H1 (cell line): ENCODE data around the gene PCBP2. TPM values are rescaled to one million over a fixed set of nuclear protein-coding genes. Genes with fewer than 3 reads are reported as not detected.

ENCODE experiments used
- KDM1A ChIP-seq: fragments of 200-600, 300-600 bp; sonication (generic); IDR thresholded peaks from 2 replicates; pipeline ENCODE4 v1.7.1; 2016; ENCODE audit warnings: mild to moderate bottlenecking, low read length, borderline replicate concordance
- polyA plus RNA-seq, 7 experiments: library from polyadenylated mRNA; depleted of rRNA in 3 of 7; stranded (reverse) in 5 of 7; unstranded in 2 of 7; fragments of >200 nt in 5 of 7; fragments of 200-250 nt in 2 of 7; gene quantifications; 1 replicate in 5 of 7; 2 replicates in 1 of 7; 4 replicates in 1 of 7; pipeline versions ENCODE4 v1.2.1 to v1.2.3, GENCODE V29; 2011 to 2013; ENCODE audit warnings: missing spikeins in 2 of 7, mixed read lengths in 2 of 7
- total RNA-seq: library from RNA; stranded (reverse); fragmentation: NEBNext Ultra II Directional; extraction: Animal tissue kit (Norgen Biotek cat#: 25700); gene quantifications from 2 replicates; pipeline ENCODE4 v1.2.1, GENCODE V29; 2021

The PCBP2 gene
- total and polyA plus RNA-seq, 2 of the 8 experiments (the other 6 are each of a cell fraction or from before 2014, with no cell fraction given), result 470 to 1,123 TPM

DNA sequence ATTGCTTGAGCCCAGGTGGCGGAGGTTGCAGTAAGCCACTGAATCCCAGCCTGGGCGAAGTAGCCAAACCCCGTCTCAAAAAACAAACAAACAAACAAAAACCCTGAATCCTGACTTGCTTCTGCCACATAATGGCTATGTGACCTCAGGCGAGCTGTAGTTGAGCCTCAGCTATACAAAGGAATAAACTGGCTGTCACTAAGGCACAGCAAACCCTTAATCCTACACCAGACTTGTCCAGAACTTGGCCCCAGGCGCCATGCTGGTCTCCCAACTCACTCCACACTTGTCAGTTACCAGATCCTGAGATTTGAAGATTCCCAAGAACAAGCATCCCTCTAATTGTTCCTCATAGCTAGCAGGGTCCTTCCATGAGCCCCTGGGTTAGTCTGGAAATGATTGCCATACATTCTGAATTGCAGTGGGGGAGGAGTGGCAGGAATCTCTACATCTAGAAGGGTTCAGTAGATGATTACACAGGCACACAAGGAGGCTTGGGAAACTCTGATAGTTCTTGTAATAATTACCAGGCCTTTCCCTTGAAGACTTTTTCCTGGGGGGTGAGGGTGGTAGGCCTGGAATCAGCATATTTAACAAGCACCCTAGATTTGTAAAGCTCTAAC lies 37.5 kb downstream of the PCBP2 start (continued):
- no peak for TF ChIP-seq KDM1A
